Aorta (tissue), 5 donors: ENCODE results near the gene CEACAM5. TPM values are rescaled to one million over a fixed set of nuclear protein-coding genes. Genes with fewer than 3 reads are reported as not detected.

Experiments
- ATAC-seq: fragments of 200-7000 bp; cut with Tn5 transposase; one replicate; pipeline ENCODE4 v1.9.1; 2022; ENCODE audit warnings: moderate library complexity; ENCODE audit not compliant: low FRiP score
- DNase-seq, 2 donors: peaks; one replicate each; pipeline ENCODE4 v3.0.0-alpha.2; 2020
- H3K27ac ChIP-seq, 2 donors: one replicate each; pipeline ENCODE4 v1.5.1; 2013; ENCODE audit warnings: low read length in 2 of 2, mild to moderate bottlenecking in 2 of 2, moderate library complexity in 2 of 2, control low read depth in 1 of 2, inconsistent platforms in 1 of 2, low read depth in 1 of 2
- H3K27me3 ChIP-seq, 2 donors: one replicate each; pipeline ENCODE4 v1.6.1; 2013; ENCODE audit warnings: control low read depth in 1 of 2, low read length in 1 of 2, mild to moderate bottlenecking in 1 of 2, moderate library complexity in 1 of 2; ENCODE audit not compliant: insufficient read depth in 2 of 2, control insufficient read depth in 1 of 2
- H3K36me3 ChIP-seq, 2 donors: one replicate each; pipeline ENCODE4 v1.6.1; 2013; ENCODE audit warnings: control low read depth in 1 of 2, low read length in 1 of 2, mild to moderate bottlenecking in 1 of 2; ENCODE audit not compliant: insufficient read depth in 2 of 2, control insufficient read depth in 1 of 2
- H3K4me1 ChIP-seq, 2 donors: one replicate each; pipeline ENCODE4 v1.6.1; 2013; ENCODE audit warnings: low read length in 2 of 2, control low read depth in 1 of 2, mild to moderate bottlenecking in 1 of 2, moderate library complexity in 1 of 2; ENCODE audit not compliant: insufficient read depth in 2 of 2, control insufficient read depth in 1 of 2
- H3K4me3 ChIP-seq, 2 donors: one replicate each; pipeline ENCODE4 v1.5.1; 2013; ENCODE audit warnings: low read length in 2 of 2, control low read depth in 1 of 2, mild to moderate bottlenecking in 1 of 2
- H3K9me3 ChIP-seq: one replicate; pipeline ENCODE4 v1.6.1; 2013; ENCODE audit warnings: mild to moderate bottlenecking, low read length; ENCODE audit not compliant: control insufficient read depth
- WGBS, 2 donors: extraction: QIAGEN DNeasy Blood & Tissue Kit; methylation state at CpG; one replicate each; pipeline ENCODE4 v1.1.7; 2013; 5-methylcytosine and 5-hydroxymethylcytosine counted together
- intact Hi-C, 2 donors: fragments of 100-400 bp; cut with DNase I; formaldehyde crosslinking; loops; one replicate each; pipeline versions ENCODE4 v1.14.2 to v1.15.0; 2022
- polyA plus RNA-seq, 2 donors: library from polyadenylated mRNA; stranded (reverse); fragments of 200-250 nt; gene quantifications; one replicate each; pipeline ENCODE4 v1.2.3, GENCODE V29; 2013
- total RNA-seq, 2 donors: library from RNA; stranded (reverse); fragmentation: NEBNext Ultra II Directional; extraction: Animal tissue kit (Norgen Biotek cat#: 25700); gene quantifications; one replicate each; pipeline ENCODE4 v1.2.1, GENCODE V29; 2021
- donor health status: healthy with polysubstance abuse.
- donor health status: Bipolar disorder and iron deficiency.
- donor health status: DM: no; HTN: no; CAD: no.
- donor health status: DM: no; HTN: no; CAD: no.
- donor health status: DM: yes; HTN: yes; CAD: no.

CEACAM5 gene
- total and polyA plus RNA-seq, 4 donors, result 0.30 to 9.4 (median 0.84) TPM

GRCh38 chr19:41689993-41690800 is 18.2 kb upstream of the CEACAM5 start:
- H3K9me3 ChIP-seq, result peaks cover 3% of the 10 kb centered on the region
- no peak for ATAC-seq
- H3K27ac ChIP-seq, result no peak overlapping the region
- H3K4me3 ChIP-seq, result no peak overlapping the region
- no peaks in the 10 kb centered on the region for H3K4me1 ChIP-seq
- H3K27me3 ChIP-seq, result no peaks in the 10 kb centered on the region
- no peak for DNase-seq
- intact Hi-C loops, result no loop called here
- WGBS, 2 donors, result 63 to 66% methylated on average over 4 of the region's 4 CpGs
- no peaks in the 10 kb centered on the region for H3K36me3 ChIP-seq

GRCh38 chr19:41690801-41691065 is 17.7 kb upstream of the CEACAM5 start:
- H3K36me3 ChIP-seq, result no peaks in the 10 kb centered on the region
- no peaks in the 10 kb centered on the region for H3K27me3 ChIP-seq
- intact Hi-C loops, result no loop called here
- peaks cover 3% of the 10 kb centered on the region for H3K9me3 ChIP-seq
- ATAC-seq (no peak), DNase-seq (no peak)
- H3K4me1 ChIP-seq, result no peaks in the 10 kb centered on the region
- H3K4me3 ChIP-seq, result no peak overlapping the region
- WGBS, 2 donors, result 73 to 76% methylated on average over 3 of the region's 3 CpGs
- H3K27ac ChIP-seq, result no peak overlapping the region

- 28% methylated on average over 20 of the region's 20 CpGs for WGBS, 2 donors
- DNase-seq (peak in 1 of 2 donors; percentile 53), ATAC-seq (no peak)
- Histone ChIP-seq H3K27ac (no peak overlapping the region), H3K36me3 (no peaks in the 10 kb centered on the region), H3K27me3 (no peaks in the 10 kb centered on the region), H3K9me3 (peaks cover 3% of the 10 kb centered on the region), H3K4me1 (no peaks in the 10 kb centered on the region), H3K4me3 (no peak overlapping the region)
- intact Hi-C loops, result no loop called here
Observed at GRCh38 chr19:41691268-41691970, 17.0 kb upstream of the CEACAM5 start.

GRCh38 chr19:41694196-41694595 is 14.2 kb upstream of the CEACAM5 start:
- Histone ChIP-seq H3K4me1 (no peaks in the 10 kb centered on the region), H3K9me3 (peaks cover 3% of the 10 kb centered on the region), H3K27me3 (no peaks in the 10 kb centered on the region), H3K27ac (no peak overlapping the region), H3K4me3 (no peak overlapping the region), H3K36me3 (no peaks in the 10 kb centered on the region)
- WGBS, 2 donors, result 50 to 53% methylated on average over 1 of the region's 1 CpG
- DNase-seq, result no peak
- no peak for ATAC-seq
- intact Hi-C loops, result no loop called here

GRCh38 chr19:41694831-41695635 is 13.4 kb upstream of the CEACAM5 start:
- intact Hi-C loops, result no loop called here
- Histone ChIP-seq H3K27me3 (no peaks in the 10 kb centered on the region), H3K36me3 (no peaks in the 10 kb centered on the region), H3K4me3 (no peak overlapping the region), H3K27ac (no peak overlapping the region), H3K4me1 (no peaks in the 10 kb centered on the region), H3K9me3 (peaks cover 3% of the 10 kb centered on the region)
- WGBS, 2 donors, result 59 to 60% methylated on average over 8 of the region's 8 CpGs
- no peak for ATAC-seq
- peak in 1 of 2 donors; percentile 56 for DNase-seq

GRCh38 chr19:41695745-41696144 is 12.7 kb upstream of the CEACAM5 start:
- H3K4me3 ChIP-seq, result no peak overlapping the region
- 54 to 58% methylated on average over 2 of the region's 2 CpGs for WGBS, 2 donors
- no peak overlapping the region for H3K27ac ChIP-seq
- DNase-seq, result peak in 1 of 2 donors; percentile 50
- no peaks in the 10 kb centered on the region for H3K4me1 ChIP-seq
- no peaks in the 10 kb centered on the region for H3K36me3 ChIP-seq
- H3K27me3 ChIP-seq, result no peaks in the 10 kb centered on the region
- no peak for ATAC-seq
- intact Hi-C loops, result no loop called here
- peaks cover 3% of the 10 kb centered on the region for H3K9me3 ChIP-seq

GRCh38 chr19:41696402-41697197 is 11.8 kb upstream of the CEACAM5 start:
- no peak for ATAC-seq
- DNase-seq, result peak in 1 of 2 donors; percentile 50
- no peak overlapping the region for H3K27ac ChIP-seq
- peaks cover 2% of the 10 kb centered on the region for H3K9me3 ChIP-seq
- intact Hi-C loops, result no loop called here
- H3K36me3 ChIP-seq, result no peaks in the 10 kb centered on the region
- H3K4me1 ChIP-seq, result no peaks in the 10 kb centered on the region
- H3K4me3 ChIP-seq, result no peak overlapping the region
- 55 to 60% methylated on average over 7 of the region's 7 CpGs for WGBS, 2 donors
- H3K27me3 ChIP-seq, result no peaks in the 10 kb centered on the region

GRCh38 chr19:41697198-41697855 is 11.1 kb upstream of the CEACAM5 start:
- no peaks in the 10 kb centered on the region for H3K9me3 ChIP-seq
- WGBS, 2 donors, result 56 to 60% methylated on average over 9 of the region's 9 CpGs
- no peaks in the 10 kb centered on the region for H3K4me1 ChIP-seq
- ATAC-seq (no peak), DNase-seq (peak in 1 of 2 donors; percentile 42)
- H3K4me3 ChIP-seq, result no peak overlapping the region
- intact Hi-C loops, result no loop called here
- no peak overlapping the region for H3K27ac ChIP-seq
- H3K36me3 ChIP-seq, result no peaks in the 10 kb centered on the region
- H3K27me3 ChIP-seq, result no peaks in the 10 kb centered on the region
